HCT116 (cell line): ENCODE results near the gene LAMC2.

Source experiments
- POLR2A ChIP-seq: IDR thresholded peaks from 2 replicates; pipeline ENCODE4 v1.7.0; 2011; ENCODE audit warnings: borderline replicate concordance; ENCODE audit not compliant: insufficient read depth, insufficient read length; ENCODE audit errors: extremely low read depth
- POLR2AphosphoS5 ChIP-seq: IDR thresholded peaks from 2 replicates; pipeline ENCODE4 v1.6.1; 2011; ENCODE audit warnings: mild to moderate bottlenecking, low read depth, low read length, moderate library complexity
- ZNF274 ChIP-seq: fragments of 200-500 bp; sonication (Bioruptor generic); IDR thresholded peaks from 2 replicates; pipeline ENCODE4 v1.6.1; 2014; ENCODE audit warnings: mild to moderate bottlenecking, low read depth, low read length, inconsistent platforms
- TF ChIP-seq, protein P1 (sequence below): IDR thresholded peaks from 2 replicates; pipeline ENCODE4 v1.6.1; 2011; ENCODE audit warnings: mild to moderate bottlenecking, low read length, moderate library complexity; ENCODE audit not compliant: insufficient replicate concordance; ENCODE audit errors: extremely low read depth
- TF ChIP-seq, protein P2 (sequence below), 3 experiments: fragments of 200-600 bp in 1 of 3; sonication (generic) in 1 of 3; IDR thresholded peaks in 2 of 3; conservative IDR thresholded peaks in 1 of 3; 2 replicates each; pipeline ENCODE4 v1.5.1; 2012 to 2017; ENCODE audit warnings: low read depth in 2 of 3, low read length in 2 of 3, antibody characterized with exemption in 1 of 3, borderline replicate concordance in 1 of 3, control low read depth in 1 of 3, mild to moderate bottlenecking in 1 of 3, mixed read lengths in 1 of 3, mixed run types in 1 of 3, moderate library complexity in 1 of 3; ENCODE audit not compliant: insufficient read depth in 1 of 3

DNA sequence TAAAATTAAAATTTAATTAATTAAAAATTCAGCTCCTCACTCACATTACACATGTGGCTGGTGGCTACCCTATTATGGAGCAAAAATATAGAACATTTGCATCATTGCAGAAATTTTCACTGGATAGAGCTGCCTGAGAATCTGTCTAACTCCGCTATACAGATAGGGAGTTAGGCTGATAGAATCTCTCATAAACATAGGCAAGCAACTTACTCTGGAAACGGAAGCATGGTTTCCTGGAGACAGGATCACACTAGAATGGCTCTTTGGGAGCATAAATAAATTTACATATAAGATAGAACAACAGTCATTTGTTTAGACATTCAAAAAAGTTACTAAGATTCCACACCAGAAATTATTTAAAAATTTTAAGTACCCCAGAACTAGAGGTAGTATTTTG lies 12.2 kb upstream of the LAMC2 start:
- TF ChIP-seq, protein P1, sequence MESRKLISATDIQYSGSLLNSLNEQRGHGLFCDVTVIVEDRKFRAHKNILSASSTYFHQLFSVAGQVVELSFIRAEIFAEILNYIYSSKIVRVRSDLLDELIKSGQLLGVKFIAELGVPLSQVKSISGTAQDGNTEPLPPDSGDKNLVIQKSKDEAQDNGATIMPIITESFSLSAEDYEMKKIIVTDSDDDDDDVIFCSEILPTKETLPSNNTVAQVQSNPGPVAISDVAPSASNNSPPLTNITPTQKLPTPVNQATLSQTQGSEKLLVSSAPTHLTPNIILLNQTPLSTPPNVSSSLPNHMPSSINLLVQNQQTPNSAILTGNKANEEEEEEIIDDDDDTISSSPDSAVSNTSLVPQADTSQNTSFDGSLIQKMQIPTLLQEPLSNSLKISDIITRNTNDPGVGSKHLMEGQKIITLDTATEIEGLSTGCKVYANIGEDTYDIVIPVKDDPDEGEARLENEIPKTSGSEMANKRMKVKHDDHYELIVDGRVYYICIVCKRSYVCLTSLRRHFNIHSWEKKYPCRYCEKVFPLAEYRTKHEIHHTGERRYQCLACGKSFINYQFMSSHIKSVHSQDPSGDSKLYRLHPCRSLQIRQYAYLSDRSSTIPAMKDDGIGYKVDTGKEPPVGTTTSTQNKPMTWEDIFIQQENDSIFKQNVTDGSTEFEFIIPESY = no peak
- TF ChIP-seq, protein P2, sequence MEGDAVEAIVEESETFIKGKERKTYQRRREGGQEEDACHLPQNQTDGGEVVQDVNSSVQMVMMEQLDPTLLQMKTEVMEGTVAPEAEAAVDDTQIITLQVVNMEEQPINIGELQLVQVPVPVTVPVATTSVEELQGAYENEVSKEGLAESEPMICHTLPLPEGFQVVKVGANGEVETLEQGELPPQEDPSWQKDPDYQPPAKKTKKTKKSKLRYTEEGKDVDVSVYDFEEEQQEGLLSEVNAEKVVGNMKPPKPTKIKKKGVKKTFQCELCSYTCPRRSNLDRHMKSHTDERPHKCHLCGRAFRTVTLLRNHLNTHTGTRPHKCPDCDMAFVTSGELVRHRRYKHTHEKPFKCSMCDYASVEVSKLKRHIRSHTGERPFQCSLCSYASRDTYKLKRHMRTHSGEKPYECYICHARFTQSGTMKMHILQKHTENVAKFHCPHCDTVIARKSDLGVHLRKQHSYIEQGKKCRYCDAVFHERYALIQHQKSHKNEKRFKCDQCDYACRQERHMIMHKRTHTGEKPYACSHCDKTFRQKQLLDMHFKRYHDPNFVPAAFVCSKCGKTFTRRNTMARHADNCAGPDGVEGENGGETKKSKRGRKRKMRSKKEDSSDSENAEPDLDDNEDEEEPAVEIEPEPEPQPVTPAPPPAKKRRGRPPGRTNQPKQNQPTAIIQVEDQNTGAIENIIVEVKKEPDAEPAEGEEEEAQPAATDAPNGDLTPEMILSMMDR (IDR thresholded peaks at IDR 0.05 in 2 of 3, conservative IDR thresholded peaks at IDR 0.05 in 1 of 3; ENCODE audit: borderline replicate concordance in 1 of 3, insufficient read depth in 1 of 3, low read depth in 2 of 3, low read length in 2 of 3) = no peak
- TF ChIP-seq POLR2AphosphoS5 (no peak), POLR2A (no peak), ZNF274 (no peak)
